Measurements from ENCODE around the gene POLK.

- TF ChIP-seq, protein P1, sequence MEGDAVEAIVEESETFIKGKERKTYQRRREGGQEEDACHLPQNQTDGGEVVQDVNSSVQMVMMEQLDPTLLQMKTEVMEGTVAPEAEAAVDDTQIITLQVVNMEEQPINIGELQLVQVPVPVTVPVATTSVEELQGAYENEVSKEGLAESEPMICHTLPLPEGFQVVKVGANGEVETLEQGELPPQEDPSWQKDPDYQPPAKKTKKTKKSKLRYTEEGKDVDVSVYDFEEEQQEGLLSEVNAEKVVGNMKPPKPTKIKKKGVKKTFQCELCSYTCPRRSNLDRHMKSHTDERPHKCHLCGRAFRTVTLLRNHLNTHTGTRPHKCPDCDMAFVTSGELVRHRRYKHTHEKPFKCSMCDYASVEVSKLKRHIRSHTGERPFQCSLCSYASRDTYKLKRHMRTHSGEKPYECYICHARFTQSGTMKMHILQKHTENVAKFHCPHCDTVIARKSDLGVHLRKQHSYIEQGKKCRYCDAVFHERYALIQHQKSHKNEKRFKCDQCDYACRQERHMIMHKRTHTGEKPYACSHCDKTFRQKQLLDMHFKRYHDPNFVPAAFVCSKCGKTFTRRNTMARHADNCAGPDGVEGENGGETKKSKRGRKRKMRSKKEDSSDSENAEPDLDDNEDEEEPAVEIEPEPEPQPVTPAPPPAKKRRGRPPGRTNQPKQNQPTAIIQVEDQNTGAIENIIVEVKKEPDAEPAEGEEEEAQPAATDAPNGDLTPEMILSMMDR (IDR thresholded peaks at IDR 0.05): no peak
- no peak for TF ChIP-seq POLR2A (IDR thresholded peaks at IDR 0.05)
Observed at GRCh38 chr5:75519761-75520160, 8.1 kb downstream of the POLK start.

Data from heart left ventricle (tissue), 13 donors.